ENCODE data around the gene NOL9.

DNA sequence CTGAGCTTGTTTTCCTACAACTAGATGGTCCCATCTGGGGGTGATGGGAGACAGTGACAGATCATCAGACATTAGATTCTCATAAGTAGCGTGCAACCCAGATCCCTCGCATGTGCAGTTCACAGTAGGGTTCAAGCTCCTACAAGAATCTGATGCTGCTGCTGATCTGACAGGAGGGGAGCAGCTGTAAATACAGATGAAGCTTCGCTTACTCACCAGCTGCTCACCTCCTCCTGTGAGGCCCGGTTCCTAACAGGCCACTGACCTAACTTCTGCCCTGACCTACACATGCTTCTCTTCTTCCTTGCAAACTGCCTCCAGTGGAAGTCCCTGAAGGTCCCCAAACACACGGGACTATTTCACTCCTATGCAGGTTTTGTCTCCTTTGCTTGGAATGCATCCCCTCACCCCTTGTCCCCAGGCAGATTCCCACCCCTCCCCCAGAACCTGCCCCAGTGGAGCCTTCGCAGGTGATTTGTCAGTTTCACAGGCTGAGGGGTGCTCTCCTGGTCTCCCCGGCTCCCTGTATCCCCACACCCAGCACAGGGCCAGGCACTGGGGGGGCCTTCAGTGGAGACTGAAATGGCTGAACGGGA is 19.8 kb upstream of the NOL9 start:
- TF ChIP-seq, protein P1, sequence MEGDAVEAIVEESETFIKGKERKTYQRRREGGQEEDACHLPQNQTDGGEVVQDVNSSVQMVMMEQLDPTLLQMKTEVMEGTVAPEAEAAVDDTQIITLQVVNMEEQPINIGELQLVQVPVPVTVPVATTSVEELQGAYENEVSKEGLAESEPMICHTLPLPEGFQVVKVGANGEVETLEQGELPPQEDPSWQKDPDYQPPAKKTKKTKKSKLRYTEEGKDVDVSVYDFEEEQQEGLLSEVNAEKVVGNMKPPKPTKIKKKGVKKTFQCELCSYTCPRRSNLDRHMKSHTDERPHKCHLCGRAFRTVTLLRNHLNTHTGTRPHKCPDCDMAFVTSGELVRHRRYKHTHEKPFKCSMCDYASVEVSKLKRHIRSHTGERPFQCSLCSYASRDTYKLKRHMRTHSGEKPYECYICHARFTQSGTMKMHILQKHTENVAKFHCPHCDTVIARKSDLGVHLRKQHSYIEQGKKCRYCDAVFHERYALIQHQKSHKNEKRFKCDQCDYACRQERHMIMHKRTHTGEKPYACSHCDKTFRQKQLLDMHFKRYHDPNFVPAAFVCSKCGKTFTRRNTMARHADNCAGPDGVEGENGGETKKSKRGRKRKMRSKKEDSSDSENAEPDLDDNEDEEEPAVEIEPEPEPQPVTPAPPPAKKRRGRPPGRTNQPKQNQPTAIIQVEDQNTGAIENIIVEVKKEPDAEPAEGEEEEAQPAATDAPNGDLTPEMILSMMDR (IDR thresholded peaks at IDR 0.05) = no peak
- no peak for TF ChIP-seq POLR2A (IDR thresholded peaks at IDR 0.05)
